AG04449 (cell line): ENCODE results near the gene EIF1B.

ENCODE experiments used
- CTCF ChIA-PET: fragments of 350-600 bp; formaldehyde crosslinking; extraction: SDS; loops from one replicate; lab custom pipeline; 2021; ENCODE audit warnings: antibody characterized with exemption; lab: Yijun Ruan, JAX
- POLR2A ChIA-PET: fragments of 400-600, 350-600 bp; formaldehyde crosslinking; extraction: SDS; loops from one replicate; lab custom pipeline; 2020; ENCODE audit warnings: antibody characterized with exemption, inconsistent platforms; lab: Yijun Ruan, JAX
- DNase-seq: peaks from one replicate; pipeline ENCODE4 v3.0.0-alpha.2; 2010; ENCODE audit warnings: low read depth, low spot score
- H3K4me3 ChIP-seq: 2 replicates; pipeline ENCODE4 v1.5.1; 2011; ENCODE audit warnings: low read depth, mild to moderate bottlenecking, control low read depth, low read length
- CTCF ChIP-seq: IDR thresholded peaks from one replicate; pipeline ENCODE4 v1.5.1; 2011; ENCODE audit warnings: mild to moderate bottlenecking, moderate library complexity, low read length, control low read depth, inconsistent platforms; ENCODE audit not compliant: insufficient read depth; ENCODE audit errors: missing control alignments

EIF1B gene

DNA sequence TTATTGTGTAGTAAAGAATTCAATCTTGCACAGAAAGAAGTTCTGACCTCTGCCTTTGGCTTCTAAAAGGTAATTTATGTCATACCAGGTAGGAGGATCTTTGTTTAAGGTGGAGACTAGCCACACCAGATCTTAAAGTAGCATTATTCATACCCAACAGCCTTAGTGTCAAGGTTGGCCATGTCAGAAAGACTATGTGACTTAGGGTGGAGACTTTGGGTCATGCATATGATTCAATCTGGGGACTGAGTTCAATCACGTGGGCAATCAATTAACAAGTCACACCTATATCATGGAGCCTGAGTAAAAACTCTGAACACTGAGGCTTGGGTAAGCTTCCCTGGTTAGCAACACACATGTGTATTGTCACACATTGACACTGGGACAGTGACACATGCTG lies 48.9 kb downstream of the EIF1B start:
- ChIA-PET POLR2A (no interaction called here), CTCF (no interaction called here)
- no peak for TF ChIP-seq CTCF
- no peak overlapping the region for H3K4me3 ChIP-seq
- DNase-seq, result no peak
